KMS-11 (cell line): Measurements from ENCODE around the gene RBM26.

Experiments
- H2AFZ ChIP-seq: fragments of 200-600 bp; sonication (generic); 2 replicates; pipeline ENCODE4 v1.6.1; 2016; ENCODE audit warnings: antibody characterized with exemption, mixed run types, low read depth
- H3K27ac ChIP-seq: fragments of 200-600 bp; sonication (generic); 2 replicates; pipeline ENCODE4 v1.6.1; 2016; ENCODE audit warnings: mild to moderate bottlenecking, mixed run types
- H3K27me3 ChIP-seq: fragments of 200-600 bp; sonication (generic); 2 replicates; pipeline ENCODE4 v1.6.1; 2017; ENCODE audit warnings: mild to moderate bottlenecking, low read depth, mixed run types, moderate library complexity; ENCODE audit not compliant: insufficient read depth
- H3K36me3 ChIP-seq: fragments of 200-600 bp; sonication (generic); 2 replicates; pipeline ENCODE4 v1.6.1; 2017; ENCODE audit warnings: mild to moderate bottlenecking, mixed run types; ENCODE audit not compliant: insufficient read depth
- H3K4me1 ChIP-seq: fragments of 200-600 bp; sonication (generic); 2 replicates; pipeline ENCODE4 v1.6.1; 2016; ENCODE audit warnings: mild to moderate bottlenecking, low read depth, mixed run types; ENCODE audit not compliant: poor library complexity, severe bottlenecking
- H3K4me2 ChIP-seq: fragments of 200-600 bp; sonication (generic); 2 replicates; pipeline ENCODE4 v1.7.0; 2016; ENCODE audit warnings: mild to moderate bottlenecking, mixed run types
- H3K4me3 ChIP-seq: fragments of 200-600 bp; sonication (generic); IDR thresholded peaks from 2 replicates; pipeline ENCODE4 v1.6.1; 2017; ENCODE audit warnings: low read depth, low read length, mixed read lengths; ENCODE audit not compliant: insufficient read depth
- H3K79me2 ChIP-seq: fragments of 200-600 bp; sonication (generic); 2 replicates; pipeline ENCODE4 v1.6.1; 2016; ENCODE audit warnings: low read depth, mixed run types; ENCODE audit not compliant: insufficient read depth
- H3K9ac ChIP-seq: fragments of 200-600 bp; sonication (generic); 2 replicates; pipeline ENCODE4 v1.6.1; 2016; ENCODE audit warnings: mild to moderate bottlenecking, mixed run types
- H4K20me1 ChIP-seq: fragments of 200-600 bp; sonication (generic); 2 replicates; pipeline ENCODE4 v1.6.1; 2016; ENCODE audit warnings: mild to moderate bottlenecking, mixed run types; ENCODE audit not compliant: insufficient read depth
- TF ChIP-seq, protein P1 (sequence below): fragments of 200-600 bp; sonication (generic); conservative IDR thresholded peaks from 2 replicates; pipeline ENCODE4 v1.6.1; 2017; ENCODE audit warnings: low read depth, mild to moderate bottlenecking, antibody characterized with exemption, low read length, moderate library complexity, mixed read lengths

RBM26 gene

DNA sequence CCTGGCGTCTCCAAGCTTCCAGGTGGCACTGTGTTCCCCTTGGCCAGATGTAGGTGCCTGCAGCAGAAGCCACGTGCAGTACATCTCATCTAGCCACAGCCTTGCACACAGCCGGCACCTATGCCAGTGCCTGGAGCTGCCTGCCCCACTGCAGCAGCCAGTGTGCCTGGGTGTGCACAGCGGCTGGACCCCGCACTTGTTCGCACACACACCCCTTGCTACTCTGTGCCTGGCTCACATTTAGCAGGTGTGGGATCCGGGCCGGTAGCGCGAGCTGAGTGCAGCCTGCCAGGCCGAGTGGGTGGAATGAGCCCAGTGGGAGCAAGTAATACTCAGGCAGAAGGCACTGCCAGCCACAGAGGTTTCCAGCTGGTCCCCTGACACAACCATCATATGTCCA, 26.9 kb upstream of the RBM26 start:
- Histone ChIP-seq H3K4me3 (no peak overlapping the region), H3K4me2 (no peak overlapping the region), H3K27ac (no peak overlapping the region), H3K36me3 (no peaks in the 10 kb centered on the region), H3K79me2 (no peaks in the 10 kb centered on the region), H3K27me3 (no peaks in the 10 kb centered on the region), H4K20me1 (no peaks in the 10 kb centered on the region), H3K4me1 (no peaks in the 10 kb centered on the region), H3K9ac (no peak overlapping the region), H2AFZ (no peak overlapping the region)
- TF ChIP-seq, protein P1, sequence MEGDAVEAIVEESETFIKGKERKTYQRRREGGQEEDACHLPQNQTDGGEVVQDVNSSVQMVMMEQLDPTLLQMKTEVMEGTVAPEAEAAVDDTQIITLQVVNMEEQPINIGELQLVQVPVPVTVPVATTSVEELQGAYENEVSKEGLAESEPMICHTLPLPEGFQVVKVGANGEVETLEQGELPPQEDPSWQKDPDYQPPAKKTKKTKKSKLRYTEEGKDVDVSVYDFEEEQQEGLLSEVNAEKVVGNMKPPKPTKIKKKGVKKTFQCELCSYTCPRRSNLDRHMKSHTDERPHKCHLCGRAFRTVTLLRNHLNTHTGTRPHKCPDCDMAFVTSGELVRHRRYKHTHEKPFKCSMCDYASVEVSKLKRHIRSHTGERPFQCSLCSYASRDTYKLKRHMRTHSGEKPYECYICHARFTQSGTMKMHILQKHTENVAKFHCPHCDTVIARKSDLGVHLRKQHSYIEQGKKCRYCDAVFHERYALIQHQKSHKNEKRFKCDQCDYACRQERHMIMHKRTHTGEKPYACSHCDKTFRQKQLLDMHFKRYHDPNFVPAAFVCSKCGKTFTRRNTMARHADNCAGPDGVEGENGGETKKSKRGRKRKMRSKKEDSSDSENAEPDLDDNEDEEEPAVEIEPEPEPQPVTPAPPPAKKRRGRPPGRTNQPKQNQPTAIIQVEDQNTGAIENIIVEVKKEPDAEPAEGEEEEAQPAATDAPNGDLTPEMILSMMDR = no peak

DNA sequence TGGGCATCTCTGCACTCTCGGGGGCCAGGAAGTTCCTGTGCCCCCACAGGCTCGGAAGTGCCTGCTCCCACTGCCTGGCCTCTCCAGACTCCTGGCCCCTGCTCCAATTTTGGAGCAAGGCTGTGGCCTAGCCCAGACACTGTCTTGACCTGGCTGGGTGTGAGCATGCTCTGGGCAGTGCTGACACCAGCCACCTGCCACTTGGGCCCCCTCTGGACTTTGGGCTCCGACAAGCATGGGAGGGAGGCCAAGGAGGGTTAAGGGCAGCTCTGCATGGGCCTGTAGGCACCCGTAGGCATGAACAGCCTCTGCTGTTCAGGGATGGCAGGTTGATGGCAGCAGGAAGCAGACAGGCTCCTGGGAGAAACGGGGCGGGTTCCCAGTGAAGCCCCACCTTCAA, 26.0 kb upstream of the RBM26 start:
- no peaks in the 10 kb centered on the region for H4K20me1 ChIP-seq
- no peak overlapping the region for H3K27ac ChIP-seq
- H3K4me1 ChIP-seq = no peaks in the 10 kb centered on the region
- H2AFZ ChIP-seq = no peak overlapping the region
- no peaks in the 10 kb centered on the region for H3K27me3 ChIP-seq
- H3K9ac ChIP-seq = no peak overlapping the region
- H3K36me3 ChIP-seq = no peaks in the 10 kb centered on the region
- H3K79me2 ChIP-seq = no peaks in the 10 kb centered on the region
- H3K4me3 ChIP-seq = no peak overlapping the region
- no peak overlapping the region for H3K4me2 ChIP-seq
- TF ChIP-seq, protein P1 = no peak

DNA sequence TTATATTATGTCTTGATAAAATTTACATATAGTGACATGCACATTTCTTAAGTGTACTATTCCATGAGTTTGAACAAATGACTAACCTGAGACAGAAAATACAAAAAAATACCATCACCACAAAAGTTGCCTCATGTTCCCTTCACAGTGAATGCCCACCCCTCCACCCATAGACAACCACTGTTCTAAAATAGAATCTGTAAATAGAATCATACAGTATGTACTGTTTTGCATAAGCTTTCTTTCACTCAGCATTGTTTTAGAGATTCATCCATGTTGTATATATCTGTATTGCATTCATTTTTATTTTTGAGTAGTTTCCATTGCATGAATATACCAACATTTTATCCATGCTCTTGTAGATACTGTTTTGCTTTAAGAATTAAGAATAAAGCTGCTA, 23.3 kb upstream of the RBM26 start:
- H3K4me2 ChIP-seq = no peak overlapping the region

DNA sequence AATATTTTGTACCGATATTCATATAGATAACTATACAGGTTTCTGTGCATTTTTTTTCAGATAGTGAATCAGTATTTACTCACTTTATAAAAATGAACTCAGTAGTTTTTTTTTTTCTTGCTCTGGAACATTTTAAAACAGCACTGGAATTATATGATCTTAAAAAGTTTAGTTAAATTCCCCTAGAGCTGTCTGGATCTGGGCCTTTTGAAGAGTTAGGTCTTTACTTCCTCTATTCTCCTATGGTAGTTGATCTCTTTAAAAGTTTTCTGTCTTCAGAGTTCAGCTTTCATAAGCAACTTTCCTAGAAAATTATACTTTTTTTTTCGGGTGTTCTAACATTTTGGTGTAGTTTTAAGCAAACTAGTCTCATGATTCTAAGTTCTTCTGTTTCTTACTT, 21.8 kb upstream of the RBM26 start:
- Histone ChIP-seq H3K4me2 (no peak overlapping the region), H2AFZ (no peak overlapping the region), H3K36me3 (no peaks in the 10 kb centered on the region)

More for the DNA sequence above, 23.3 kb upstream of the RBM26 start:
- H3K27ac ChIP-seq = no peak overlapping the region
- H3K9ac ChIP-seq = no peak overlapping the region
- TF ChIP-seq, protein P1 = no peak
- H2AFZ ChIP-seq = no peak overlapping the region
- H4K20me1 ChIP-seq = no peaks in the 10 kb centered on the region
- no peaks in the 10 kb centered on the region for H3K36me3 ChIP-seq
- no peaks in the 10 kb centered on the region for H3K4me1 ChIP-seq
- no peak overlapping the region for H3K4me3 ChIP-seq
- no peaks in the 10 kb centered on the region for H3K79me2 ChIP-seq
- no peaks in the 10 kb centered on the region for H3K27me3 ChIP-seq

More for the DNA sequence above, 21.8 kb upstream of the RBM26 start:
- Histone ChIP-seq H4K20me1 (no peaks in the 10 kb centered on the region), H3K9ac (no peak overlapping the region), H3K4me3 (no peak overlapping the region), H3K4me1 (no peaks in the 10 kb centered on the region), H3K27ac (no peak overlapping the region), H3K79me2 (no peaks in the 10 kb centered on the region), H3K27me3 (no peaks in the 10 kb centered on the region)
- TF ChIP-seq, protein P1 = no peak
